ENCODE data around the gene ADGRL3. TPM values are rescaled to one million over a fixed set of nuclear protein-coding genes. Genes with fewer than 3 reads are reported as not detected.

ADGRL3 gene
- not detected in 2 replicates for total RNA-seq

DNA sequence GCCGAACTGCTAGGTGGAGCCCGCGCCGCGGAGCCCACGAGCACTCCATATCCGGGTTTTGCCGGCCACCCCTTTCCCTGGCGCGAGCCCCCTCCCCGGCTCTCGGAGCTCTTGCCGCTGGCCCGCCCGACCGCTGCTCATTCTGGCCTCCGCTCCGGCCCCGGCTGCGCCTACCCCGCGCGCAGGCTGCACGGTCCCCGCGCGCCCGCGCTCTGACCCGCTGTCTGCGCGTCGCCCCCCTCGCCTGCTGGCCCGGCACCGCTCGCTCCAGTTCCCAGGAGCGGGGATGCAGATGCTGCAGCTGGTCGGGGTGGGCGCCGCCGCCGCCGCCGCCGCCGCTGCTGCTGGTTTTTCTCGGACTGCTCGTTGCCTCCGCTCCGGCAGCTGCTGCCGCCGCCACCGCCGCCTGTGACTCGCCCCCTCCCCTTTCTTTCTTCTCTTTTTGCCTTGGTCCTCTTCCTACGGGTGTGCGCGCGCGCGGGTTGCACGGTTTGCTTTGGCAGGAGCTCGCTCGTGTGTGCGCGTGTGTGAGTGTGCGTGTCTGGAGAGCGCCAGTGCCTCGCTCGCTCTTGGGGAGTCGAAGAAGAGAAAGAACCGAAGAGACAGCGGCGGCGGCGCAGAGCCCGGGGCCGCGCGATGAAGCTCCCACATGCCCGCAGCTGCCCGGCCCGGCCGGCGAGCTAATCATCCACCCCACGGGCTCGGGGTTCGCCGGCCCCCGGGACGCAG lies at the start of gene ADGRL3:
Gene ADGRL3 (plus strand): TSS at position 140 of the 729 bp plus-strand sequence.
- intact Hi-C loops (cut with micrococcal nuclease): no loop called here
- POLR2A ChIA-PET: no interaction called here
- TF ChIP-seq, protein P1, sequence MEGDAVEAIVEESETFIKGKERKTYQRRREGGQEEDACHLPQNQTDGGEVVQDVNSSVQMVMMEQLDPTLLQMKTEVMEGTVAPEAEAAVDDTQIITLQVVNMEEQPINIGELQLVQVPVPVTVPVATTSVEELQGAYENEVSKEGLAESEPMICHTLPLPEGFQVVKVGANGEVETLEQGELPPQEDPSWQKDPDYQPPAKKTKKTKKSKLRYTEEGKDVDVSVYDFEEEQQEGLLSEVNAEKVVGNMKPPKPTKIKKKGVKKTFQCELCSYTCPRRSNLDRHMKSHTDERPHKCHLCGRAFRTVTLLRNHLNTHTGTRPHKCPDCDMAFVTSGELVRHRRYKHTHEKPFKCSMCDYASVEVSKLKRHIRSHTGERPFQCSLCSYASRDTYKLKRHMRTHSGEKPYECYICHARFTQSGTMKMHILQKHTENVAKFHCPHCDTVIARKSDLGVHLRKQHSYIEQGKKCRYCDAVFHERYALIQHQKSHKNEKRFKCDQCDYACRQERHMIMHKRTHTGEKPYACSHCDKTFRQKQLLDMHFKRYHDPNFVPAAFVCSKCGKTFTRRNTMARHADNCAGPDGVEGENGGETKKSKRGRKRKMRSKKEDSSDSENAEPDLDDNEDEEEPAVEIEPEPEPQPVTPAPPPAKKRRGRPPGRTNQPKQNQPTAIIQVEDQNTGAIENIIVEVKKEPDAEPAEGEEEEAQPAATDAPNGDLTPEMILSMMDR (IDR thresholded peaks at IDR 0.05): no peak
- peaks cover 5% of the 10 kb centered on the region for H3K9me3 Mint-ChIP-seq
- peaks cover 34% of the 10 kb centered on the region for H3K27me3 Mint-ChIP-seq
- no peak within 1 kb of the TSS for H3K4me3 Mint-ChIP-seq
- ATAC-seq (ENCODE audit: low read depth) (no peak), DNase-seq (no peak)
- H3K4me1 Mint-ChIP-seq: peaks cover 1% of the 10 kb centered on the region
- no peak within 1 kb of the TSS for H3K27ac Mint-ChIP-seq
- no peaks in the 10 kb centered on the region for H3K36me3 Mint-ChIP-seq (ENCODE audit: low read depth)
- CTCF ChIA-PET: no interaction called here

DNA sequence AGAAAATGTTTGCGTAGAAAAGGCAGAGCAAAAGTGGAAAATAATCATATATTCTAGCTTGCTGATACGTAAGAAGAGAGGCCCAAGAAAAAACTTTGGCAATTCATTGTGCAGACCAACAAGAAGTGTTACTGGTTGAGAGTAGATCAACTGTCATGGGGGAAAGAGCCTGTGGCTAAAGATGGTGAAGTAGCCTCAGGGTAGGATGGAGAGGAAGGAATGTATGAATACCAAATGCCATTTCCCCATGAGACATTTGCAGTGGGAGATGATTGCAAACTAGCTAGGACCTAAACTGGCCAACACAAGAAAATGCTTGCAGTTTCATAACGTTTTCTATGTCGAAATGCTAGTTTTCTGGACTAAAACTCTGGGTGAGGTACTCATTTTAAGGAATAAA lies 47.7 kb upstream of the ADGRL3 start:
- no peak overlapping the region for H3K27ac Mint-ChIP-seq
- H3K4me3 Mint-ChIP-seq: no peak overlapping the region
- CTCF ChIA-PET: no interaction called here
- H3K27me3 Mint-ChIP-seq: no peaks in the 10 kb centered on the region
- DNase-seq: no peak
- no peaks in the 10 kb centered on the region for H3K4me1 Mint-ChIP-seq
- no peak for ATAC-seq (ENCODE audit: low read depth)
- intact Hi-C loops (cut with micrococcal nuclease): no loop called here
- no peaks in the 10 kb centered on the region for H3K36me3 Mint-ChIP-seq (ENCODE audit: low read depth)
- peaks cover 2% of the 10 kb centered on the region for H3K9me3 Mint-ChIP-seq
- TF ChIP-seq, protein P1 (IDR thresholded peaks at IDR 0.05): no peak
- POLR2A ChIA-PET: no interaction called here

DNA sequence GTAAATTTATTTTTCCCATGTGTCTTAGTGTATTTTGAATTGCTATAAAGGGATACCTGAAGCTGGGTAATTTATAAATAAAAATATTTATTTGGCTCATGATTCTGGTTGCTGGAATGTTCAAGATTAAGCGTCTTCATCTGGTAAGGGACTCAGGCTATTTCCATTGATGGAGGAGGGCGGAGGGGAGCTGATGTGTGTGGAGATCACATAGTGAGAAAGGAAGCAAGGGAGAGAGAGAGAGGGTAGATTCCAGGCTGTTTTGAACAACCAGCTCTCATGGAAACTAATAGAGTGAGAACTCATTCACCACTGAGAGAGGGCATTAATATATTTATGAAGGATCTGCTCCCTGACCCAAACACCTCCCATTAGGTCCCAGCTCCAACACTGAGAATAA lies 39.6 kb upstream of the ADGRL3 start:
- POLR2A ChIA-PET: no interaction called here
- Mint-ChIP-seq H3K27me3 (no peaks in the 10 kb centered on the region), H3K9me3 (peaks cover 2% of the 10 kb centered on the region), H3K36me3 (ENCODE audit: low read depth) (no peaks in the 10 kb centered on the region), H3K4me1 (no peaks in the 10 kb centered on the region), H3K27ac (no peak overlapping the region), H3K4me3 (no peak overlapping the region)
- TF ChIP-seq, protein P1 (IDR thresholded peaks at IDR 0.05): no peak
- CTCF ChIA-PET: no interaction called here
- DNase-seq: no peak
- no peak for ATAC-seq (ENCODE audit: low read depth)
- intact Hi-C loops (cut with micrococcal nuclease): no loop called here

DNA sequence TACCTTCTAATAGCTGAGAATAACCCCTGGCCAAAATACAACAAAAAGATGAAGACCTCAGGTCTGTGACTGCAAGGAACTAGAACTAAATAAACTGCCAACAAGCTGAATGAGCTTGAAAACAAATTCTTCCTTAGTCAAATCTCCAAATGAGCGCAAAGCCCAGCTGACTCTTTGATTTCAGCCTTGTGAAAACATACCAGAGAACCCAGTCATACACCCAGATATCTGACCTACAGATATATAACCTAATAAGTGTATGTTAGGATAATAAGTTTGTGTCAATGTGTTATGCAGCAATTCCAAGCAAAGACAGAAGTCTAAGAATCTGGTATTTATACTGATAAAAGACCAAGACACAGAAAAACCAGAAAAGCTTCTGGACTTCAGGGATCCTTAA lies 38.0 kb upstream of the ADGRL3 start:
- H3K4me3 Mint-ChIP-seq: no peak overlapping the region
- H3K27me3 Mint-ChIP-seq: no peaks in the 10 kb centered on the region
- TF ChIP-seq, protein P1 (IDR thresholded peaks at IDR 0.05): no peak
- H3K36me3 Mint-ChIP-seq (ENCODE audit: low read depth): no peaks in the 10 kb centered on the region
- no peaks in the 10 kb centered on the region for H3K4me1 Mint-ChIP-seq
- POLR2A ChIA-PET: no interaction called here
- H3K9me3 Mint-ChIP-seq: peaks cover 8% of the 10 kb centered on the region
- CTCF ChIA-PET: no interaction called here
- ATAC-seq (ENCODE audit: low read depth) (no peak), DNase-seq (no peak)
- intact Hi-C loops (cut with micrococcal nuclease): no loop called here
- H3K27ac Mint-ChIP-seq: no peak overlapping the region

DNA sequence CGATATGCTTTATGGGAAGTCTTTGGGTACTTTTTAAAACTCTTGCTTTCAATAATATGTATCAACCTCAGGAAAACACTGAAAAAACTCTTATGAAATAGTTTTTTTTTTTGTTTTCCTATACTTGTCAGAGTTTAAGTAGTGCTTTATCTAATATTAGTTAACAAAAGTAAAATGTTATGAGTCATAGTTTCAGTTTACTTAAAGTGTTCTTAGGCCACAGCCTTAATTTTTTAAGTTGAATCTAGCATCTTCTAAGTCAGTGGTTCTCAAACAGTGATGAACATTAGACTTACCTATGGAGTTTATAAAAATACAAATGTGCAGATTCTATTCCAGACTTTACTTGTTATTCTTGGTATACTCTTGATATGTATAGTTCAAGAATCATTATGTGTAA lies 26.3 kb upstream of the ADGRL3 start:
- intact Hi-C loops (cut with micrococcal nuclease): no loop called here
- CTCF ChIA-PET: no interaction called here
- Mint-ChIP-seq H3K9me3 (peaks cover 3% of the 10 kb centered on the region), H3K27ac (no peak overlapping the region), H3K27me3 (no peaks in the 10 kb centered on the region), H3K36me3 (ENCODE audit: low read depth) (no peaks in the 10 kb centered on the region), H3K4me3 (no peak overlapping the region), H3K4me1 (no peaks in the 10 kb centered on the region)
- no peak for DNase-seq
- TF ChIP-seq, protein P1 (IDR thresholded peaks at IDR 0.05): no peak
- no peak for ATAC-seq (ENCODE audit: low read depth)
- POLR2A ChIA-PET: no interaction called here
